Transverse colon (tissue), 4 donors: Measurements from ENCODE around the gene CTNNBIP1. TPM values are rescaled to one million over a fixed set of nuclear protein-coding genes. Genes with fewer than 3 reads are reported as not detected.

Experiments used
- DNase-seq: peaks from one replicate; pipeline ENCODE4 v3.0.0-alpha.2; 2019
- H3K27ac ChIP-seq, 4 donors: fragments of 200-600 bp; sonication (generic); 2 replicates each; pipeline ENCODE4 v1.5.1; 2016 to 2018; ENCODE audit warnings: inconsistent platforms in 4 of 4
- H3K27me3 ChIP-seq: fragments of 200-600 bp; sonication (generic); 2 replicates; pipeline ENCODE4 v1.5.1; 2017; ENCODE audit warnings: inconsistent platforms
- H3K36me3 ChIP-seq, 4 donors: fragments of 200-600 bp; sonication (generic); 2 replicates each; pipeline ENCODE4 v1.5.1; 2017 to 2019; ENCODE audit warnings: inconsistent platforms in 4 of 4
- H3K4me1 ChIP-seq, 4 donors: fragments of 200-600 bp; sonication (generic); 2 replicates each; pipeline ENCODE4 v1.5.1; 2017 to 2020; ENCODE audit warnings: inconsistent platforms in 4 of 4
- H3K4me3 ChIP-seq, 4 donors: fragments of 200-600 bp; sonication (generic); 1 replicate in 1 of 4; 2 replicates in 3 of 4; pipeline versions ENCODE4 v1.5.1 to v1.6.1; 2017 to 2019; ENCODE audit warnings: inconsistent platforms in 4 of 4
- H3K9me3 ChIP-seq, 2 donors: fragments of 200-600 bp; sonication (generic); 2 replicates each; pipeline ENCODE4 v1.5.1; 2017 to 2019; ENCODE audit warnings: inconsistent platforms in 2 of 2
- EP300 ChIP-seq: sonication (generic); formaldehyde crosslinking; IDR thresholded peaks from one replicate; pipeline ENCODE4 v1.6.1; 2017; ENCODE audit warnings: antibody characterized with exemption, low read depth
- POLR2A ChIP-seq: fragments of 450-650 bp; IDR thresholded peaks from one replicate; pipeline ENCODE4 v1.6.1; 2016; ENCODE audit warnings: antibody characterized with exemption, mild to moderate bottlenecking, moderate library complexity
- POLR2AphosphoS5 ChIP-seq, 3 donors: sonication (generic); formaldehyde crosslinking; IDR thresholded peaks; one replicate each; pipeline ENCODE4 v1.6.1; 2016; ENCODE audit warnings: antibody characterized with exemption in 3 of 3
- WGBS, 2 donors: methylation state at CpG; one replicate each; pipeline ENCODE4 v1.1.5; 2018; ENCODE audit warnings: low coverage in 1 of 2; 5-methylcytosine and 5-hydroxymethylcytosine counted together
- in situ Hi-C, 4 donors: fragments of 200-750 bp; cut with MboI; loops; one replicate each; pipeline versions ENCODE4 v1.15.0 to v1.15.1; 2017; ENCODE audit warnings: low sequenced_read_pairs in 3 of 4, low pct_ligation_motif_present in 1 of 4, low pct_unique_long_range_greater_than_20kb in 1 of 4
- intact Hi-C: fragments of 100-400 bp; cut with DNase I; formaldehyde crosslinking; loops from one replicate; pipeline ENCODE4 v1.15.1; 2023; ENCODE audit warnings: low total_unique reads
- total RNA-seq, 4 donors: library from RNA; depleted of rRNA; stranded (reverse); fragments of >200 nt; gene quantifications; one replicate each; pipeline ENCODE4 v1.1.0, GENCODE V29; 2016
- TF ChIP-seq, protein P1 (sequence below), 5 experiments: fragments of 200-600 bp in 3 of 5; fragments of 450-650 bp in 2 of 5; sonication (generic) in 3 of 5; IDR thresholded peaks; 1 replicate in 2 of 5; 2 replicates in 3 of 5; pipeline ENCODE4 v1.5.1; 2016 to 2017; ENCODE audit warnings: antibody characterized with exemption in 5 of 5, inconsistent platforms in 3 of 5, mild to moderate bottlenecking in 2 of 5, moderate library complexity in 1 of 5

The CTNNBIP1 gene
- total RNA-seq, 4 donors from 2014 or later: 7.9 to 24.4 (median 15.7) TPM

DNA sequence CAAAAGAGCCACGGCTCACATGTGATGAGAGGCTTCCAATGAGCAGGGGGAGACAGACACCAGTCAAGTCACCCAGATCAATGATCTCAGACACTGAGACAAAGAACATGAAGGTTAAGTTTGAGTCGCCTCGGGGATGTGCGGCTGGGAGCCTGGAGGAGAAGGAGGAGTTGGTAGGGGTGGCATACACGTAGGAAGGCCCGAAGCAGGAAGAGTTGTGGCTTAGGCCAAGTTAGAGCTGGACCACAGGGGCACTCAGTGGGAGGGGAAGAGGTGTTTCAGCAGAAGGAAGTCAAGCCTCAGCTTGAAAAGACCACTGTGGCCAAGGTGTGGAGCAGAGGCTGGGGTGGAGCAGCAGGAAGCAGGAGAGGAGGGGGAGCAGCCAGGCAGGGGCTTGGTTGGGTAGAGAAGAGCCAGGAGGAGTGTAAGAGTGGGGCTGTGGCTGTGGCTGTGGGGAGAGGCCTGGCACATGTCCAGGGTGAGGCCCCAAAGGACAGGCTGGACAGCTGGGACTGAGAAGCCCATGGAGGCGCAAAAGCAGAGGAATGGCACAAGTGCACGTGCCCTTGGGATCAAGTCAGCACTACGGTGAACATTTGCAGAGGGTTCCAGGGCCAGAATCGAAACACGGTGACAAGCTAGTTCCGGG is 27.6 kb downstream of the CTNNBIP1 start:
- H3K9me3 ChIP-seq: no peaks in the 10 kb centered on the region
- H3K27ac ChIP-seq: no peak overlapping the region
- no peak overlapping the region for H3K4me3 ChIP-seq
- intact Hi-C loops (no loop called here), in situ Hi-C loops (no loop called here)
- WGBS, 2 donors: 59 to 86% methylated on average over 6 to 12 of the region's 12 CpGs
- H3K4me1 ChIP-seq: peaks cover 0 to 4% (median 3%) of the 10 kb centered on the region in 4 donors
- no peaks in the 10 kb centered on the region for H3K36me3 ChIP-seq
- no peaks in the 10 kb centered on the region for H3K27me3 ChIP-seq
- no peak for DNase-seq
- TF ChIP-seq POLR2A: no peak
- TF ChIP-seq EP300: no peak
- TF ChIP-seq, protein P1, sequence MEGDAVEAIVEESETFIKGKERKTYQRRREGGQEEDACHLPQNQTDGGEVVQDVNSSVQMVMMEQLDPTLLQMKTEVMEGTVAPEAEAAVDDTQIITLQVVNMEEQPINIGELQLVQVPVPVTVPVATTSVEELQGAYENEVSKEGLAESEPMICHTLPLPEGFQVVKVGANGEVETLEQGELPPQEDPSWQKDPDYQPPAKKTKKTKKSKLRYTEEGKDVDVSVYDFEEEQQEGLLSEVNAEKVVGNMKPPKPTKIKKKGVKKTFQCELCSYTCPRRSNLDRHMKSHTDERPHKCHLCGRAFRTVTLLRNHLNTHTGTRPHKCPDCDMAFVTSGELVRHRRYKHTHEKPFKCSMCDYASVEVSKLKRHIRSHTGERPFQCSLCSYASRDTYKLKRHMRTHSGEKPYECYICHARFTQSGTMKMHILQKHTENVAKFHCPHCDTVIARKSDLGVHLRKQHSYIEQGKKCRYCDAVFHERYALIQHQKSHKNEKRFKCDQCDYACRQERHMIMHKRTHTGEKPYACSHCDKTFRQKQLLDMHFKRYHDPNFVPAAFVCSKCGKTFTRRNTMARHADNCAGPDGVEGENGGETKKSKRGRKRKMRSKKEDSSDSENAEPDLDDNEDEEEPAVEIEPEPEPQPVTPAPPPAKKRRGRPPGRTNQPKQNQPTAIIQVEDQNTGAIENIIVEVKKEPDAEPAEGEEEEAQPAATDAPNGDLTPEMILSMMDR (IDR thresholded peaks at IDR 0.05): no peak
- TF ChIP-seq POLR2AphosphoS5 (IDR thresholded peaks at IDR 0.05): no peak

DNA sequence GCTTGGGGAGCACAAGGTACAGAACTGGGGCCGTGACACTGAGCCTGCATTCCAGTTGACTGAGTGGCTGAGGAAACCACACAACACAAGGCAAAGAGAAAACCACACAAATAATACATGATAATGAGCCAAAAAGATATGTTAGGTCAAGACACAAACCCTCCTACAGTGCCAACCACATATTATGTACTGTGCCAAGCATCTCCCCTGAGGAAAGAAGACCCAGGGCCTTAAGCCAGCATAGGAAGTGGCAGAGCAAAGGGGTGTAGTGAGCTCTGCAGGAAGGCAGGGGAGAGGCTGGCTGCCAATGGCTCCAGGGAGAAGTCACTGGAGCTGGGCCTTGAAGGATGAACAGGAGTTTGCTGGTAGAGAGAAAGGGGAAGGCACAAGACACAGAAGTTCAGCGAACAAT is 28.2 kb downstream of the CTNNBIP1 start:
- Histone ChIP-seq H3K27ac (no peak overlapping the region), H3K4me1 (peaks cover 0 to 4% (median 3%) of the 10 kb centered on the region in 4 donors), H3K36me3 (no peaks in the 10 kb centered on the region), H3K4me3 (no peak overlapping the region), H3K27me3 (no peaks in the 10 kb centered on the region), H3K9me3 (no peaks in the 10 kb centered on the region)
- no peak for DNase-seq
- in situ Hi-C loops: no loop called here
- TF ChIP-seq, protein P1 (IDR thresholded peaks at IDR 0.05): no peak
- TF ChIP-seq POLR2A (no peak), EP300 (no peak), POLR2AphosphoS5 (IDR thresholded peaks at IDR 0.05) (no peak)
- intact Hi-C loops: no loop called here
- 71 to 79% methylated on average over 2 of the region's 2 CpGs for WGBS, 2 donors

DNA sequence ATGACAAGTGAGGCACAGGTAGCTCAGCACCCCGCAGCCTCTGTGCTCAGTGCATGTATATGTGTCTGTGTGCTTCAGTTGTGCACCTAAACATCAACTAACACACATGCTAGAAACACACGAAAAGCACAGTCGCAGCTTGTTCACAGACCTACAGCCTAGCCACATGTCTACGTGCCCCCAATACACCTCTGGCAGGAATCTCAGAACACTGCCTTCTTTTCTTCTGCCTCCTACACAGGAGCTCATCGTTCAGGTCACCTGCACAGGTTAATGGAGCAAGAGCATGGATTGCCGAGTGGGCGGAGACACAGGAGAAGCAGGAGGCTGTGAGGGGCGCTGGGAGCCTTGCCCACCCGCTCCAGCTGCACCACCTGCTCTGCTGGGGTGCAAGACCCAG is 31.7 kb downstream of the CTNNBIP1 start:
- no peaks in the 10 kb centered on the region for H3K27me3 ChIP-seq
- WGBS, 2 donors: 72 to 78% methylated on average over 6 to 9 of the region's 9 CpGs
- no peak for DNase-seq
- in situ Hi-C loops (loop anchor here in 3 of 4 donors (10.0 kb wide), 2 partner anchors 66 to 146 kb away; partner anchors contain the start of genes LZIC (in 1 of the 3) and NMNAT1 (in 1 of the 3)), intact Hi-C loops (loop anchor here (10.0 kb wide), 1 partner anchor 456 kb away; no protein-coding TSS in a partner anchor)
- TF ChIP-seq EP300 (no peak), POLR2A (no peak), POLR2AphosphoS5 (IDR thresholded peaks at IDR 0.05) (no peak)
- TF ChIP-seq, protein P1 (IDR thresholded peaks at IDR 0.05): no peak
- no peak overlapping the region for H3K27ac ChIP-seq
- H3K9me3 ChIP-seq: no peaks in the 10 kb centered on the region
- H3K4me1 ChIP-seq: peaks cover 0 to 18% (median 6%) of the 10 kb centered on the region in 4 donors
- H3K4me3 ChIP-seq: no peak overlapping the region
- no peaks in the 10 kb centered on the region for H3K36me3 ChIP-seq

DNA sequence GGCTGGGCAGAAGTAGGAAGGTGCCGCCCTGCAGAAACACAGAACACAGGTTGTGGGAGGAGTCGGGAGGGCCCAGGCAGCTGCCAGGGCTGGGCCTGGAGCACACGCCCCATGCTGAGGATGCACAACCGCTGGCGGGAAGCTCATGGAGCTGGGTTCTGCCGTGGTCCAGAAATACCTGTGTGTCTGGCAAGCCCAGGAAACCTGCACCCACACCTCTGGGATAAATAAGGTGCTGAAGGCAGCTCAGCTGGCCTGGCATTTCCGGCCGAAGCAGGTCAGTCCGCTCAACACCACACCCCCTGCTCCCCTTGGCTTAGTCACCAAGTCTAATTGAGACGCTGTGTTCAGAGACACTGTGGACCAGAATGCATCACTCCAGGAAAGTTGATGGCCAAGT is 32.1 kb downstream of the CTNNBIP1 start:
- Histone ChIP-seq H3K9me3 (no peaks in the 10 kb centered on the region), H3K4me3 (no peak overlapping the region), H3K27ac (peak overlapping the region in 1 of 4 donors; percentile 21), H3K27me3 (no peaks in the 10 kb centered on the region), H3K4me1 (peaks cover 0 to 21% (median 8%) of the 10 kb centered on the region in 4 donors), H3K36me3 (no peaks in the 10 kb centered on the region)
- peak; percentile 38 for DNase-seq
- no peak for TF ChIP-seq POLR2A
- TF ChIP-seq, protein P1 (IDR thresholded peaks at IDR 0.05): no peak
- TF ChIP-seq POLR2AphosphoS5 (IDR thresholded peaks at IDR 0.05): no peak
- TF ChIP-seq EP300: no peak
- 62% methylated on average over 10 of the region's 10 CpGs; no CpG with 5 or more reads in 1 of the 2 donors for WGBS, 2 donors
- intact Hi-C loops: loop anchor here (10.0 kb wide), 1 partner anchor 457 kb away; no protein-coding TSS in a partner anchor
- in situ Hi-C loops: loop anchor here in 3 of 4 donors (10.0 kb wide), 2 partner anchors 67 to 147 kb away; partner anchors contain the start of genes LZIC (in 1 of the 3) and NMNAT1 (in 1 of the 3)
